ENCODE results near the gene SUPT16H.
"Not testable (repeated sequence)": the region's sequence is repeated elsewhere in the genome, so short reads cannot be mapped to it uniquely, and the experiment has no call there.

The SUPT16H gene

DNA sequence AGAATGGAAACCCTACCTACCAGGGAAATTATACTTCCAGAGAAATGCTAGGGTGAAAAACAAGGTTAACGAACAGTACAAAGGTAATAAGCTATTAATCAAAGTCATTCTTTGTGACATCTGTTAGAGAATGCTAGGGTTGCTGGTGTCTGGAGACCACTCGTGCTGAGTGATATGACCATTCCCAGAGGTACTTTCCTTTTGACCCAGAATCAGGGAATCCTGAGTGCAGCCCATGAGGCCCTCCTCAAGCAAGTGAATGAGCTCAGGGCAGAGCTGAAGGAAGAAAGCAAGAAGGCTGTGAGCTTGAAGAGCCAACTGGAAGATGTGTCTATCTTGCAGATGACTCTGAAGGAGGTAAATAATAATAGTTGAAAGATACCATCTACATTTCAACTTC, 72.2 kb downstream of the SUPT16H start:
- DNase-seq (ENCODE audit: insufficient read length, low spot score) (no peak), FAIRE-seq (no peak)
- TF ChIP-seq CTCF (IDR thresholded peaks at IDR 0.05; ENCODE audit: insufficient read depth, missing control alignments) = no peak

GRCh38 chr14:21309956-21310355, 73.9 kb downstream of the SUPT16H start:
- DNase-seq (ENCODE audit: insufficient read length, low spot score) (no peak), FAIRE-seq (no peak)
- no peak for TF ChIP-seq CTCF (IDR thresholded peaks at IDR 0.05; ENCODE audit: insufficient read depth, missing control alignments)

DNA sequence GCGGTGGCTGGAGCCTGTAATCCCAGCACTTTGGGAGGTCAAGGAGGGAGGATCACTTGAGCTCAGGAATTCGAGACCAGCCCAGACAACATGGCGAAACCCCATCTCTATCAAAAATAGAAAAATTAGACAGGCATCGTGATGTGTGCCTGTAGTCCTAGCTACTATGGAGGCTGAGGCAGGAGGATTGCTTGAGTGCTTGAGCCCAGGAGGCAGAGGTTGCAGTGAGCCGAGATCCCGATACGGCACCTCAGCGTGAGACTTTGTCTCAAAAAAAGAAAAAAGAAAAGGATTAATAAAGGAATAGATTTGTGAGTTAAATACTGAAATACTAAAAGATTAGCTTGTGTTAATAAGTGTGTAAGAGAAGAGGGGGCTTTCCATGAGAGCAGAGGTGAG, 74.6 kb downstream of the SUPT16H start:
- DNase-seq (ENCODE audit: insufficient read length, low spot score) (no peak), FAIRE-seq (no peak)
- no peak for TF ChIP-seq CTCF (IDR thresholded peaks at IDR 0.05; ENCODE audit: insufficient read depth, missing control alignments)

GRCh38 chr14:21308479-21309237, 75.2 kb downstream of the SUPT16H start:
- DNase-seq (ENCODE audit: insufficient read length, low spot score) (no peak), FAIRE-seq (no peak)
- TF ChIP-seq CTCF (IDR thresholded peaks at IDR 0.05; ENCODE audit: insufficient read depth, missing control alignments) = no peak

DNA sequence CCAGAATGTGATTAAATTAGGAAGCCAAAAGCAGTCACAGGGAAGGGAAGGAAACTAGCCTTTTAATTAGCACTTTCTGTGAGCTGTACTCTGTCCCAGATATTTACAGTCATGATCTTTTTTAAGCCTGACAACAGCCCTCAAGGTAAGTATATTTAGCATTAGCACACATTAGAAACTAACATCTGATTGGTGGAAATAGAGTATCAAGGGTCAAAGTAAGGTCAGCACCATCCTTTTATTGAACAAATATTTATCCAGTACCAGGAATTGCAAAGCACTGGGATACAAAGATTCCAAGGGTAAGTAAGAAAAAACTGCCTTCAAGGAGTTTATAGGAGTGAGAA, 75.7 kb downstream of the SUPT16H start:
- no peak for FAIRE-seq
- no peak for TF ChIP-seq CTCF (IDR thresholded peaks at IDR 0.05; ENCODE audit: insufficient read depth, missing control alignments)
- no peak for DNase-seq (ENCODE audit: insufficient read length, low spot score)

GRCh38 chr14:21307637-21308036, 76.2 kb downstream of the SUPT16H start:
- TF ChIP-seq CTCF (IDR thresholded peaks at IDR 0.05; ENCODE audit: insufficient read depth, missing control alignments) = no peak
- no peak for FAIRE-seq
- no peak for DNase-seq (ENCODE audit: insufficient read length, low spot score)

DNA sequence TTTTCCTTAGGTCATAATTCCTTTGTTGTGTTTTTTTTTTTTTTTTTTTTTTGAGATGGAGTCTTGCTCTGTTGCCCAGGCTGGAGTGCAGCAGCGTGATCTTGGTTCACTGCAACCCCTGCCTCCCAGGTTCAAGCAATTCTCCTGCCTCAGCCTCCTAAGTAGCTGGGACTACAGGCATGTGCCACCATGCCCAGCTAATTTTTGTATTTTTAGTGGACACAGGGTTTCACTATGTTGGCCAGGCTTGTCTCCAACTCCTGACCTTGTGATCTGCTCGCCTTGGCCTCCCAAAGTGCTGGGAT, 81.0 kb downstream of the SUPT16H start:
- not testable (repeated sequence) for FAIRE-seq

More for the DNA sequence above, 81.0 kb downstream of the SUPT16H start:
- DNase-seq (ENCODE audit: insufficient read length, low spot score) = not testable (repeated sequence)
